ENCODE results near the gene MCM7.
A peak's percentile ranks its signal among the peaks of the same experiment; 100 is the strongest.
"Not testable (repeated sequence)": the region's sequence is repeated elsewhere in the genome, so short reads cannot be mapped to it uniquely, and the experiment has no call there.

MCM7 gene

DNA sequence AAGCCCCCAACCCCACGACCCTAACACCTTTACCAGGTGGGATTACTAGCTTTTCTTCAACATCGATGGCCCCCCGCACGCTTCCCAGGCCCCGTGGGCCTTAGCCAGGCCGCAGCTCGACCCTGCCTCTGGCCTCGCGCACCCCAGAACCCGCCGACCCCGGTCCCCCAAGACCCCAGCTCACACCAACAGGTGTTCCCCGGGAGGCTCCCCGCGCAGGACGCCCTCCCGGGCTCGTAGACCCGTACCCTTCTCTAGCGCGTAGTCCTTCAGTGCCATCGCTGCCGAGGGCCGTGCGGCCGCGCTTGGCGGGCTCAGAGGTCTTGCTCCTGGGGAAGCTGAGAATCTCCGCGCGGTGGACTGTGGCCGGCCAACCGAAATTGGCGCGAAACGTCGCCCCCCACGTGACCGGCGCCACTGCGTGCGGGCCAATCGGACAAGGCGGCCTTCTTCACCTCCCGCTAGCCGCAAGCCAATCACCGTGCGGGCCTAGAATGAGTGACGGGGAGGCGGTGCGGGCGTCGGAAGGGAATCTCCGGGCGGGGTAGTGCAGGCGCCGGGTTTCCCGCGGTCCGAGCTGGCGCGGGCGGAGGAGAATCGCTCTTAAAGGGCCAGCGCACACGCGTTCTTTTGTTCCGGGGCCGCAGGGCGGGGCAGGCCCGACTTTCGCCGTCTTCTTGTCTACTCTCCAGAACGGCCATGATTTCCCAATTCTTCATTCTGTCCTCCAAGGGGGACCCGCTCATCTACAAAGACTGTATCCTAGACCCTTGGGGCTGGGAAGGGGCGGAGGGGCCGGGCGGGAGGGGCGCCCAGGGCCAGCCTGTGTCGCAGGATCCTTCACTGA is at the start of gene MCM7, which contains the start of gene AP4M1:
TSS of gene MCM7 (minus strand) at position 382 of the 847 bp plus-strand sequence. CDS start at position 279, 103 bp downstream.
TSS of gene AP4M1 (plus strand) at position 628 of the 847 bp plus-strand sequence. CDS start at position 700, 72 bp downstream.
- peak; percentile 82 for DNase-seq

DNA sequence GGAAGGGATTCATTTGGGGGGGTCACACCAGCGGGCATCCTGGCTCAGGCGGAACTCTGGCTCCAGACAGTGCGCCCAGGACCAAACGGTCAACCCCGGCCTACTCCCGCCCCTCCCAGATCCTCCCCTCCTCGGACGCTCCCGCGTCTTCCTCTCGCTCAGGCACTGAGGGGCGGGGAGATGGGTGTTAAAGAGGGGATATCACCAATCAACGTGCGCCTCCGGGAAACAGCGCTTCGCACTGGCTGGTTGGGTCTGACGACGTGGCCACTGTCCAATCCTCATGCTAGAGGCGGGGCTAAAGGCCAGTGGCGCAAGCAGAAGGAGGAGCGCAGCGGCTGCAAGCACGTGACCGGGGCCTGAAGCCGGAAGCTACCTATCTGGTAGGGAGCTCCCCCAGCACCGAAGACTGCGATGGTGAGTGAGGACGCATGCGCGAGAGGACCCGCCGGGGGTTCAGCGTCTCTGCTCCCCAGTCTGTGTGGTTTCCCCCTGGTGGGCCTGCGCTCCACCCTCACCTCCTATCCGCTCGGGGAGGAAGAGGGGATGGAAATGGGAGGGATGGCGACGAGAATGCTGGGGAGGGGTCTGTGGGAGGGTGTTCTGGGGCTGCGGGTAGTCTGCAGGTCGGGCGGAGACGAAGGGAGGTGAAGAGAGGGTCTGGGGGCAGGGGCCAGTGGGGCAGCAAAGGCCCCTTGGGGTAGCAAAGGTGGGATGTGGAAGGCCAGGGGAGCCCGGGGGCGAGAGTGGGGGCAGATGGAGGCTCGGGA is 47.5 kb upstream of the MCM7 start, which contains the start of gene LAMTOR4:
TSS of gene LAMTOR4 (plus strand) at position 360 of the 770 bp plus-strand sequence. CDS start at position 415, 55 bp downstream.
- peak; percentile 94 for DNase-seq

DNA sequence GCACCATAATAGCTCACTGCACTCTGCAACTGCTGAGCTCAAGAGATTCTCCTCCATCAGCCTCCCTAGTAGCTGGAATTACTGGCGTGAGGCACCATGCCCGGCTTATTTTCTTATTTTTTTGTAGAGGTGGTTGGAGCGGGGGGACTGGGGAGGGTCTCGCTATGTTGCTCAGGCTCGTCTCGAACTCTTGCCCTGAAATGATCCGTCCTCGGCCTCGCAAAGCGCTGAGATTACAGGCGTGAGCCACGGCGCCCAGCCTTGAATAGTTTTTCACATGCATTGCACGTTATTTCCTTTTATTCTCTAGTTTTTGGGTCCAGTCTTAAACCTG is 47.0 kb upstream of the MCM7 start:
- DNase-seq, result no peak

DNA sequence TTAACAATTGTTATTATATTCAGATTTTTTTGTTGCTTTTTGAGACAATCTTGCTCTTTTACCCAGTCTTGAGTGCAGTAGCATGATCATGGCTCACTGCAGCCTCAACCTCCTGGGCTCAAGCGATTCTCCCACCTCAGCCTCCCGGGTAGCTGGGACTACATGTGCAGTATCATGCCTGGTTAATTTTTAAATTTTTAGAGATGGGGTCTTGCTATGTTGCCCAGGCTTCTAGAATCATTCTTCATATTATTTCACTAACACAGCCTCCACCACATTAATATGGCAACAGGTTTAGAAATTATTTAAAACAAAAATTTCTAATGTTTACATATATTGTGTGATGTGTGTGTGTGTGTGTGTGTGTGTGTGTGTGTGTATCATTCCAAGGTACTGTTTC is 46.1 kb upstream of the MCM7 start:
- no peak for DNase-seq

DNA sequence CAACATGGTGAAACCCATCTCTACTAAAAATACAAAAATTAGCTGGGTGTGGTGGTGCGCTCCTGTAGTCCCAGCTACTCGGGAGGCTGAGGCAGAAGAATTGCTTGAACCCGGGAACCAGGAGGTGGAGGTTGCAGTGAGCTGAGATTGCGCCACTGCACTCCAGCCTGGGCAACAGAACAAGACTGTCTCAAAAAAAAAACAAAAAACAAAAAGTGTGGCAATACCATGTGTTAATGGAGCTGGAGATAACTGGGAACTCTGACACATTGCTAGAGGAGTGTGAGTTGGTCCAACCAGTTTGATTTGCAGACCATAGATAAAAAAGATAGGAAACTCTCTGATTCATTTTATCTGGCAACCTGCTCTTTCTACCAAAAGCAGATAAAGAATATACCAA is 45.2 kb upstream of the MCM7 start:
- DNase-seq, result not testable (repeated sequence)

DNA sequence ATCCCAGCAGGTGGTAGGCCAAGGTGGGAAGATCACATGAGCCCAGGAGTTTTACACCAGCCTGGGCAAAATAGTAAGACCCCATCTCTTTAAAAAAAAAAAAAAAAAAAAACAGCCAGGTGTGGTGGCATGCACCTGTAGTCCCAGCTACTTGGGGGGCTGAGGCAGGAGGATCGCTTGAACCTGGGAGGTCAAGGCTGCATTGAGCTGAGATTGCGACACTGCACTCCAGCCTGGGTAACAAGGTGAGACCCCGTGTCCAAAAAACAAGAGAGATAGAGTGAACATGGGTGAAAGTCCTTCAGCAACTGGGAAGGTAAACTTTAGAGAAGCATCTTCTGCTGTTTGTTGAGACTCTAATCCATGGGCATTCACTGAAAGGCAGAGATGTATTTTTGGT is 41.3 kb upstream of the MCM7 start:
- DNase-seq, result no peak

DNA sequence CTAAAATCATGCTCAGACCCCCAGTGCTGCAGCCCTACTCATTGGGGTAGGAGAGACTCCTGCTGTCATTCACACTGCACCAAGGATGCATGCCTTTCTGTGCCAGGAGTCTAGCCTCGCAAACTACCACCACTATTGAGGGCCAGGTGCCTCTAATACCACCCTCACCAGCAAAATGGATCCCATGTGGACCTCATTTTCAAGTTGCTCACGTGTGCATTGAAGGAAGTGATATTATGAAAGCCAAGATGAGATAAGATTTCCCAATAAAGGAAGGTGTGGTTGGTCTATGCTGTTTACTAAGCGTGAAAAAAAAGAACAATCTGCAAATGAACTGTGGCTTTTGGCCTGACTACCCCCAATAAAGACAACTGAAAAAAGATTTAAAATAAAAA is 40.4 kb upstream of the MCM7 start:
- DNase-seq, result no peak

DNA sequence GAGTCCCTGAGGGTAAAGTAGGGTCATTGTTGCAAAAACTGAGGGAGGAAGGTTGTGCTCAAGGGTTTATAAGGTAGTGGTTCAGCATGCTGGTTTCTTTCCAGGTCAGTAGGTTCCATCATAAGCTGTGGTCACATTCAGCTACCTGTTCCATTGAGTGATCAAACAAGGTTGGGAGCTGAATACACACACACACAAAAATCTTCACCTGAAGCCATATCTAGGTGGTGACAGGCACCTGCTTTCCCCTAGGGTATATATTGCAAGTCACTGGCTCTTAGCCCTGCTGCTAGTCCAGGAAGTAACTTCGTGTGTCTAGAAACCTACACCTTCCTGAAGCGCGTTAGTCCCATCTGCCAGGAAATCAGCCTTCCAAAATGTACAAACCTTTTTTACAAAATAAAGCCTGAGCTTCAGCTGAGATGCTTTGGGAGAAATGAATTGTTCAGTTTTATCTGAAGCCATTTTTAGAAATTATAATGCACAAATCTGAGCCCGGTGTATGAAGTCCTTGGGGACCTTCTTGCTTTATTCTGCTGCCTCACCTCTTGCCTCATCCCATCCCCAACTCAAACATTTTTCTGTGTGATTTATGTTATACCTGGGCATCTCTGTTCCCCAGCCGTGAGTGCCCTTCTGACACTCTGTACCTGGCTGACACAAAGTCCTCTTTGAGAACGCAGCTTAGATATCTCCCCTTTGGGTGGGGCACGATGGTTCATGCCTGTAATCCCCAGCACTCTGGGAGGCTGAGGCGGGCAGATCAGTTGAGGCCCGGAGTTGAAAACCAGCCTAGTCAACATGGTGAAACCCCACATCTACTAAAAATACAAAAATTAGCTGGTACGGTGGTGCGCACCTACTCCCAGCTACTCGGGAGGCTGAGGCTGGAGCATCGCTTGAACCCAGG is 36.9 kb upstream of the MCM7 start:
- no peak for DNase-seq

DNA sequence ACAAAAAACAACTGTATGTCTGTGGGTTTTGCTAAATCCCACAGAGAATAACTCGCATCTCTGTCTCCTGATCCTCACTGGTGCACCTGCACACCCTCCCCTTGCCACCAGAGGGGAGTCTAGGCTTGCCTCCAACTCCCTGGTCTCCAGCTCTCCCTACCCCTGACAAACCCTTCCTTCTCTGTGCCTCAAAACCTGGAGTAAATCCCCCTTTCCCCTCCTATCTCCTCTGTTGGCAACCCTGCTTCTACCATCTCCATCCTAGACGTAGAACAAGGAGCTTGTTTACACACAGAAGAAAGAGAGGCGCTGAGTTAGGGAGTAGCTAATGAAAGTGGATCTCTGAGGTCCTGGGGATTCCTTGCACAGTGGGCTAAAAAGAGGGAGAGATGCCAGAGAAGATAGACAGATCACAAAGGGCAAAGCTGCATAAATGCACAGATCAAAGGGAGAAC is 31.5 kb upstream of the MCM7 start:
- no peak for DNase-seq

DNA sequence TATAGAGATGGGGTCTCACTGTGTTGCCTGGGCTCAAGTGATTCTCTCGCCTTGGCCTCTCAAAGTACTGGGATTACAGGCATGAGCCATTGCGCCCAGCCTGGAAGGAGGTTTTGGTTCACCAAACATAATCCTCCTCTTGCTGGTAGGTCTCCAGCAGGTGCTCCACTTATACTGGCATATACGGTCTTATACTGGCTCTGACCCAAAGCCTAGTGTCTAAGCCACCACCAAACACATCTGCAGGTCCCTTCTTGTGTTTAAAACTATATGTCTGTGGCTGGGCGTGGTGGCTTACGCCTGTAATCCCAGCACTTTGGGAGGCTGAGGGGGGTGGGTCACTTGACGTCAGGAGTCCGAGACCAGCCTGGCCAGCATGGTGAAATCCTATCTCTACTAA is 30.9 kb upstream of the MCM7 start:
- peak; percentile 20 for DNase-seq

DNA sequence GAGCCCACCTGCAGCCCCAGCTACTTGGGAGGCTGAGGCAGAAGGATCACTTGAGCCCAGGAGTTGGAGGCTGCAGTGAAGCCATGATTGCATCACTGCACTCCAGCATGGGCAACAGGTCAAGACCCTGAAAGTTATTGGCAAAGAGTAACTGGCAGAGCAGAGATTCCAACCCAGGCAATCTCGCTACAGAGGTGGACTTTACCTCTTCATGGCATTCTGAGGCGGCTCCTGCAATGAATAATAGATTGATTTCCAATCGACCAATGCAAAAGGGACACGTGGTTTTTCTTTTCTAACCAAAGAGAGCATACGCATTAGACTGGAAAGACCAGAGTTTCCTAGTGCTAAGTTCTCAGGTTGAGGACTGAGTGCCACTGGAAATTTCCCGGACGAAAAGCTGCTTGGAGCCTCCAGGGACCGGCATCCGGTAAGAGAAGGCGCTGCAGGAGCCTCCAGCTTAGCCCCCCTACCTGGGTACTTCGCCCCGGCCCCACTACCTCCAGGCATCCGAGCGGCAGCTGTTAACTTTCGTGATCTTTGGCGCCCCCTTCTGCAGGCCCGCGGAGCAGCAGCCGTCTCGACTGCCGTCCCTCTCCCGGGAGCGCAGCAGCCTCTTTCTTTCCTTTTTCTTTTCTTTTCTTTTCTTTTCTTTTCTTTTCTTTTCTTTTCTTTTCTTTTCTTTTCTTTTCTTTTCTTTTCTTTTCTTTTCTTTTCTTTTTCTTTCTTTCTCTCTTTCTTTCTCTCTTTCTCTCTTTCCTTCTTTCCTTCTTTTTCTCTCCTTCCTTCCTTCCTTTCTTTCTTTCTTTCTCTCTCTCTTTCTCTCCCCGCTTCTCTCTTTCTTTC is 29.6 kb upstream of the MCM7 start:
- no peak for DNase-seq

DNA sequence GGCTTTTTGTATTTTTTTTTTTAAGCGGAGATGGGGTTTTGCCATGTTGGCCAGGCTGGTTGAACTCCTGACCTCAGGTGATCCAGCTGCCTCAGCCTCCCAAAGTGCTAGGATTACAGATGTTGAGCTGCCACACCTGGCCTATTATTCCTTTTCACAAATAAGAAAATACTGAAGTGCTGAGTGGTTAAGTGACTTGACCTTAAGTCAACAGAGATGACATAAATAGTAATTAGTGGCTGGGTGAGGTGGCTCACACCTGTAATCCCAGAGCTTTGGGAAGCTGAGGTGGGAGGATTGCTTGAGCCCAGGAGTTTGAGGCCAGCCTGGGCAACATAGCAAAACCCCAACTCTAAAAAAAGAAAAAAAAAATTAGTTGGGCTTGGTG is 29.0 kb upstream of the MCM7 start:
- DNase-seq, result not testable (repeated sequence)

DNA sequence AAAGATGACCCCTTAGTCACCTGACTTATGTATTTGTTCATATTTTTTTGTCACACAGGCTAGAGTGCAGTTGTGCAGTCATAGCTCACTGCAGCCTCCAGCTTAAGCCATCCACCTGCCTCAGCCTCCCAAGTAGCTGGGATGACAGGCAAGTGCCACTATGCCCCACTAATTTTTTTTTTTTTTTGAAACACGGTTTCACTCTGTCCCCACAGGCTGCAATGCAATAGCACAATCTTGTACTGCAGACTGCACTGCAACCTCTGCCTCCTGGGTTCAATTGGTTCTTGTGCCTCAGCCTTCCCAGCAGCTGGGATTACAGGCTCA is 27.4 kb upstream of the MCM7 start:
- no peak for DNase-seq

DNA sequence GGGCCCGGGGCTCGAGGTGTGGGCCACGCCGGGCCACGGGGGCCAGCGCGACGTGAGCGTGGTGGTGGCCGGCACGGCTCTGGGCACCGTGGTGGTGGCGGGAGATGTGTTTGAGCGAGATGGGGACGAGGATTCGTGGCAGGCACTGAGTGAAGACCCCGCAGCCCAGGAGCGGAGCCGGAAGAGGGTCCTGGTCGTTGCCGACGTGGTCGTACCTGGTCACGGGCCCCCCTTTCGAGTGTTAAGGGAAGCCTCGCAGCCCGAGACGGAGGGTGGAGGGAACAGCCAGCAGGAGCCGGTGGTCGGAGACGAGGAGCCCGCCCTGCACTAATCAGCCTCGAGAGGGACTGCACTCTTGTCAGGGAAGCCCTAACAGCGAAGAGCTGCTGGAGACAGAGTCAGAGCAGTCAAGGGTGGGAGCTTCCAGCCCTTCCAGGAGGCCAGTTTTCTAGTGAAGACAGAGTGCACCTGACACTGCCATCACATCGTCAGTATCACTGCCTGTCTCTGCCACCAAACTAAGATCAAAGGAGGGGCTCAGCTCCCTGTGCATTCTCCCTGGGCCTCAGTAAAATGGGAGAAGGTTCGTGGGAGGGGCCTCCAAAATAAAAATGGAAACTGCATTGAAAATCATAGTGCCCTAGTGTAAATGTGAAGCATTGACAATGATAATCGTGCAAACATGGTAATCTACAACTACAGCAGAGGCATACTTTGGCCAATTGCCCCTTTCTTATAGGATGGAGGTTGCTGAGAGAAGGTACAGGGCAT is 26.9 kb upstream of the MCM7 start:
- no peak for DNase-seq

DNA sequence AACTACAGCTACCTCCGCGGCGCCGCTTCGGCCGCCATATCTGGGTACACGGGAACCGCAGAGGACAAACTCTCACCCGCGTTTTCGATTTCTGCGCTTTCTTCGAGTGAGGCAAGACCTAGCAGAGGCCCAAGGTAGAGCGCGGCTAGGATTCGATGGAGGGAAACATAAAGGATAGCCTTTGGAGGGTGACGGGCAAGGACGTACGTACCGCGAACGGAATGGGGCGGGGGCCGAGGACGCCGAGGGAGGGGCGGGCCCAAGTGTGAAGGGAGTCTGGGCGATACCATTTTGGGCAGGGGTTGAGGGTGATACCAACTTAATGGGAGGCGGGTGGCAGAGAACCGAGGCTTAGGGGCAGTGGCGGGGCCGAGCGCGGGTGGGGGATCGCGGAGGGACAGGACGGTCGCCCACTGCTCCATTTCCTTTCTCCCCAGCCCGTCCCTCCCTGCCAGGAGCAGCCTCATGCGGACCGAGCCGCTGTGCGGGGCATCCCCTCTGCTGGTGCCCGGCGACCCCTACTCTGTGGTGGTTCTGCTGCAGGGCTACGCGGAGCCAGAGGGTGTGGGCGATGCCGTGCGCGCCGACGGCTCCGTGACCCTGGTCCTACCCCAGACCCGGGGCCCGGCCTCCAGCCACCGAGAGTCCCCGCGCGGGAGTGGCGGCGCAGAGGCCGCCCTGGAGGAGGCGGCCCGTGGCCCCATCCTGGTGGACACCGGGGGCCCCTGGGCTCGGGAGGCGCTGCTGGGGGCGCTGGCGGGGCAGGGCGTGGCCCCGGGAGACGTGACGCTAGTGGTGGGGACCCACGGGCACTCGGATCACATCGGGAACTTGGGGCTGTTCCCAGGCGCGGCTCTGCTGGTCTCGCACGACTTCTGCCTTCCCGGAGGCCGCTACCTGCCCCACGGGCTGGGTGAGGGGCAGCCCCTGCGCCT is 26.0 kb upstream of the MCM7 start, which contains the start of gene MBLAC1:
TSS of gene MBLAC1 (plus strand) at position 37 of the 935 bp plus-strand sequence. CDS start at position 466, 429 bp downstream.
- peak; percentile 50 for DNase-seq

DNA sequence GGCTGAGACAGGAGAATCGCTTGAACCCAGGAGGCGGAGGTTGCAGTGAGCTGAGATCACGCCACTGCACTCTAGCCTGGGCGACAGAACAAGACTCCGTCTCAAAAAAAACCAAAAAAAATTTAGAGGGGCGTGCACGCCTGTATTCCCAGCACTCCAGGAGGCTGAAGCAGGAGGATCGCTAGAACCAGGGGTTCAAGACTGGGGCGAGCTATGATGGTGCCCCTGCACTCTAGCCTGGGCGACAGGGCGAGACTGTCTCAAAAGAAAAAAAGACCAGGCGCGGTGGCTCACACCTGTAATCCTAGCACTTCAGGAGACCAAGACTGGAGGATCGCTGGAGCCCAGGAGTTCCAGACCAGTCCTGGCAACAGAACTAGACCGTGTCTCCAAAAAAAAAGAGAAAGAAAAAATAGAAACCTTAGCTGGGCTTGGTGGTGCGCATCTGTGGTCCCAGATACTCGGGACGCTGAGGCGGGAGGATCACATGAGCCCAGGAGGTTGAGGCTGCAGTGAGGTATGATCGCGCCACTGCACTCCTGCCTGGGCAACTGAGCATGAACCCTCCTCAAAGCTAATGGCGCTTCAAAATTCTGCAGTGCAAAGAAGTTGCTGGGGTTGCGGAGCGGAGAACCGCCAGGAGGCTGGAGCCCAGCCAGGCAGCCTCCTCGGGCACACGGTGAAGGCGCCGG is 25.2 kb upstream of the MCM7 start:
- DNase-seq, result no peak

DNA sequence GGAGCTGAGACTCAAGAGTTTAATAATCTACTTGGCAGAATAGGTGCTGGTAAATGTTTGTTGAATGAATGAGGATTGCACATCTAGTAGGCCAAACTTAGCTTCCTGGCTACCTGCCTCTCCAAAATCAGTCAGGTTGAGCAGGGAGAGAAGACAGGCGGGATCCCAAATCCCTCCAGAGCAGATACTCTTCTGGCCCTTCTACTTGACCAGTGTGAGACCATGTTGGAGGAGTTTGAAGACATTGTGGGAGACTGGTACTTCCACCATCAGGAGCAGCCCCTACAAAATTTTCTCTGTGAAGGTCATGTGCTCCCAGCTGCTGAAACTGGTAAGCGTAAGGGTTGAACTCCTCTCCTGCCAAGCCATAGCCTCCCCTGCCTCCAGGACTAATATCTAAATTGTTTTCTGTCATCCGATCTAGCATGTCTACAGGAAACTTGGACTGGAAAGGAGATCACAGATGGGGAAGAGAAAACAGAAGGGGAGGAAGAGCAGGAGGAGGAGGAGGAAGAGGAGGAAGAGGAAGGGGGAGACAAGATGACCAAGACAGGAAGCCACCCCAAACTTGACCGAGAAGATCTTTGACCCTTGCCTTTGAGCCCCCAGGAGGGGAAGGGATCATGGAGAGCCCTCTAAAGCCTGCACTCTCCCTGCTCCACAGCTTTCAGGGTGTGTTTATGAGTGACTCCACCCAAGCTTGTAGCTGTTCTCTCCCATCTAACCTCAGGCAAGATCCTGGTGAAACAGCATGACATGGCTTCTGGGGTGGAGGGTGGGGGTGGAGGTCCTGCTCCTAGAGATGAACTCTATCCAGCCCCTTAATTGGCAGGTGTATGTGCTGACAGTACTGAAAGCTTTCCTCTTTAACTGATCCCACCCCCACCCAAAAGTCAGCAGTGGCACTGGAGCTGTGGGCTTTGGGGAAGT is 23.4 kb upstream of the MCM7 start:
- no peak for DNase-seq

DNA sequence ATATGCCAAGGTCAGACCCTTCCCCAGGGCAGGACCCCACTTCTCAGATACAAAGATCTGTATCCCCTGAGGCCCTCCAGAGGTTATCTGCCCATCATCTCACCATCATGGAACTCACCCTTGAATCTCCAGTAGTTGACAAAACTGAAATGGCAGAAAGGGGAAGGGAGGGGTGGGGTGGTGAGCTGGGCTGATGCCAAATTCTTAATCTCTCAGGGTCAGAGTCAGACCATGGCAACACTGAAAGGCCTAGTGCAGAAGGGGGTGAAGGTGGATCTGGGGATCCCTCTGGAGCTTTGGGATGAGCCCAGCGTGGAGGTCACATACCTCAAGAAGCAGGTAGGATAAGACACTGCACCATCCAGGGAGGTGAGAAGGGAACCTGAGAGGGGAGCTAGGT is 21.4 kb upstream of the MCM7 start:
- no peak for DNase-seq
